GM23338 (cell line): Measurements from ENCODE around the gene SMARCA5. TPM values are rescaled to one million over a fixed set of nuclear protein-coding genes. Genes with fewer than 3 reads are reported as not detected.

Source experiments
- ATAC-seq: fragments of 200-7000 bp; cut with Tn5 transposase; 3 replicates; pipeline ENCODE4 v1.9.1; 2020
- DNase-seq: peaks from one replicate; pipeline ENCODE4 v3.0.0-alpha.2; 2015; ENCODE audit warnings: low spot score
- H2AFZ ChIP-seq: fragments of 200-600 bp; sonication (generic); 2 replicates; pipeline ENCODE4 v1.8.0; 2016; ENCODE audit warnings: antibody characterized with exemption, mild to moderate bottlenecking, moderate library complexity
- H3F3A ChIP-seq: fragments of 200-600 bp; sonication (generic); replicated peaks from 2 replicates; pipeline ENCODE4 v1.8.0; 2017; ENCODE audit warnings: antibody characterized with exemption, mixed run types, low read depth
- H3K27ac ChIP-seq: fragments of 200-600 bp; sonication (generic); 2 replicates; pipeline ENCODE4 v1.6.1; 2016; ENCODE audit warnings: low read depth
- H3K27me3 ChIP-seq: fragments of 200-600 bp; sonication (generic); 2 replicates; pipeline ENCODE4 v1.8.0; 2016; ENCODE audit warnings: mild to moderate bottlenecking, mixed run types, moderate library complexity; ENCODE audit not compliant: insufficient read depth
- H3K36me3 ChIP-seq: fragments of 200-600 bp; sonication (generic); 2 replicates; pipeline ENCODE4 v1.8.0; 2016; ENCODE audit warnings: mild to moderate bottlenecking; ENCODE audit not compliant: insufficient read depth
- H3K4me1 ChIP-seq: fragments of 200-600 bp; sonication (generic); 2 replicates; pipeline ENCODE4 v1.8.0; 2016; ENCODE audit warnings: mild to moderate bottlenecking, moderate library complexity; ENCODE audit not compliant: insufficient read depth
- H3K4me2 ChIP-seq: fragments of 200-600 bp; sonication (generic); 2 replicates; pipeline ENCODE4 v1.7.1; 2017; ENCODE audit warnings: mixed run types
- H3K4me3 ChIP-seq: fragments of 200-600 bp; sonication (generic); 2 replicates; pipeline ENCODE4 v1.6.1; 2016; ENCODE audit warnings: mixed run types
- H3K79me2 ChIP-seq: fragments of 200-600 bp; sonication (generic); replicated peaks from 2 replicates; pipeline ENCODE4 v1.8.0; 2017; ENCODE audit warnings: mild to moderate bottlenecking; ENCODE audit not compliant: insufficient read depth
- H3K9me2 ChIP-seq: fragments of 200-600 bp; sonication (generic); 2 replicates; pipeline ENCODE4 v1.8.0; 2017; ENCODE audit not compliant: insufficient read depth
- H4K20me1 ChIP-seq: fragments of 200-600 bp; sonication (generic); replicated peaks from 2 replicates; pipeline ENCODE4 v1.8.0; 2017; ENCODE audit warnings: mild to moderate bottlenecking; ENCODE audit not compliant: insufficient read depth
- H3K27ac Mint-ChIP-seq: 2 replicates; pipeline ENCODE4 v1.8.0; 2020; ENCODE audit warnings: inconsistent platforms, mild to moderate bottlenecking, moderate library complexity, mixed read lengths
- H3K27me3 Mint-ChIP-seq: 3 replicates; pipeline ENCODE4 v1.8.0; 2022; ENCODE audit warnings: low read depth, mild to moderate bottlenecking, moderate library complexity, mixed read lengths, inconsistent platforms; ENCODE audit not compliant: insufficient read depth, poor library complexity
- H3K36me3 Mint-ChIP-seq: 3 replicates; pipeline ENCODE4 v1.8.0; 2021; ENCODE audit warnings: low read depth, mild to moderate bottlenecking, inconsistent platforms, moderate library complexity, mixed read lengths
- H3K4me1 Mint-ChIP-seq: 3 replicates; pipeline ENCODE4 v1.8.0; 2020; ENCODE audit warnings: mild to moderate bottlenecking, inconsistent platforms, mixed read lengths
- H3K4me3 Mint-ChIP-seq: 3 replicates; pipeline ENCODE4 v1.8.0; 2021; ENCODE audit warnings: moderate library complexity, mild to moderate bottlenecking, inconsistent platforms, mixed read lengths
- H3K9me3 Mint-ChIP-seq: 3 replicates; pipeline ENCODE4 v1.8.0; 2020; ENCODE audit warnings: moderate library complexity, mild to moderate bottlenecking, inconsistent platforms, mixed read lengths
- CREB1 ChIP-seq: fragments of 250-450 bp; sonication (Bioruptor Pico); IDR thresholded peaks from 2 replicates; pipeline ENCODE4 v1.5.0; 2020; ENCODE audit warnings: low read depth, mild to moderate bottlenecking, moderate library complexity
- EZH2 ChIP-seq: fragments of 200-600 bp; sonication (generic); IDR thresholded peaks from one replicate; pipeline ENCODE4 v1.8.0; 2017; ENCODE audit warnings: antibody characterized with exemption, mild to moderate bottlenecking, low read depth; ENCODE audit not compliant: unreplicated experiment
- EZH2phosphoT487 ChIP-seq: fragments of 200-600 bp; sonication (generic); IDR thresholded peaks from one replicate; pipeline ENCODE4 v1.8.1; 2018; ENCODE audit warnings: antibody characterized with exemption; ENCODE audit not compliant: unreplicated experiment
- JUNB ChIP-seq: IDR thresholded peaks from one replicate; pipeline ENCODE4 v1.6.1; 2016; ENCODE audit warnings: antibody characterized with exemption; ENCODE audit not compliant: unreplicated experiment
- NANOG ChIP-seq: IDR thresholded peaks from 2 replicates; pipeline ENCODE4 v1.6.1; 2016; ENCODE audit warnings: antibody characterized with exemption, borderline replicate concordance
- POLR2AphosphoS5 ChIP-seq: IDR thresholded peaks from 2 replicates; pipeline ENCODE4 v1.6.1; 2016; ENCODE audit warnings: antibody characterized with exemption, low read depth
- STAT1 ChIP-seq: IDR thresholded peaks from one replicate; pipeline ENCODE4 v1.6.1; 2016; ENCODE audit warnings: antibody characterized with exemption; ENCODE audit not compliant: unreplicated experiment
- ZNF114 ChIP-seq: fragments of 250-450 bp; sonication (Bioruptor Pico); IDR thresholded peaks from 2 replicates; pipeline ENCODE4 v1.5.0; 2020; ENCODE audit warnings: mild to moderate bottlenecking, moderate library complexity
- polyA plus RNA-seq: library from polyadenylated mRNA; unstranded; fragments of >200 nt; fragmentation: Nextera tagmentation; extraction: Ambion mirVana; gene quantifications from 2 replicates; pipeline ENCODE4 v1.2.1, GENCODE V29; 2016
- total RNA-seq: library from RNA; depleted of rRNA; stranded (reverse); fragments of >200 nt; shearing (Covaris generic); gene quantifications from 2 replicates; pipeline ENCODE4 v1.2.3, GENCODE V29; 2014
- TF ChIP-seq, protein P1 (sequence below): IDR thresholded peaks from one replicate; pipeline ENCODE4 v1.6.1; 2018; ENCODE audit warnings: antibody characterized with exemption; ENCODE audit not compliant: unreplicated experiment
- TF ChIP-seq, protein P2 (sequence below): fragments of 250-450 bp; sonication (Bioruptor Pico); IDR thresholded peaks from 2 replicates; pipeline ENCODE4 v1.5.0; 2020; ENCODE audit warnings: mild to moderate bottlenecking, moderate library complexity
- TF ChIP-seq, protein P3 (sequence below), 2 experiments: fragments of 200-600 bp in 1 of 2; sonication (generic) in 1 of 2; conservative IDR thresholded peaks; 2 replicates each; pipeline versions ENCODE4 v1.5.1 to v1.6.1; 2016 to 2017; ENCODE audit warnings: antibody characterized with exemption in 2 of 2, low read depth in 2 of 2, mild to moderate bottlenecking in 2 of 2, moderate library complexity in 1 of 2
- TF ChIP-seq, protein P4 (sequence below): IDR thresholded peaks from 2 replicates; pipeline ENCODE4 v1.6.1; 2016; ENCODE audit warnings: antibody characterized with exemption

SMARCA5 gene
- total and polyA plus RNA-seq, 2 experiments from 2014 or later, result 101 to 103 TPM

DNA sequence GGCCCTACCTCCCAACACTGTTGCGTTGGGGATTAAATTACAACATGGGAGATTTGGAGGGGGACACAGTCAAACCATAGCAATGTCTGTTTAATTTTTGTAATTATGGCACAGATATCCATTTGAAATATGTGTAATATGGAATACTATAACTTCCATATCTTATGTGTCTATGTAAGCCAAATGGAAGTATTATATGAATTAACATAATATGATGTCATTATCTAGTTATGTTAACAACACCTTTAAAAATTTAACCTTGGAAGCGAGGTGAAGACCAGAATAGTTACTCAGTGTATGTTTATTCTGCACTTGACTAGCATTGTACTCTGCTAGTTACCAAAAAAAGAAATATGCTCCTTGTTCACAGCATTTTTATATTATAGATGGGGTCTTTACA, 4.3 kb downstream of the SMARCA5 start:
- Histone ChIP-seq H3K36me3 (peaks cover 34% of the 10 kb centered on the region; the same call in 1 of the 2 replicates), H3K9me2 (no peaks in the 10 kb centered on the region), H3F3A (0 out of 2 replicates have a peak, but pooled peaks cover 5% of the 10 kb centered on the region), H3K27me3 (no peaks in the 10 kb centered on the region), H4K20me1 (peaks cover 44% of the 10 kb centered on the region), H3K79me2 (peaks cover 90% of the 10 kb centered on the region), H3K4me3 (no peak overlapping the region), H2AFZ (no peak overlapping the region), H3K4me1 (peaks cover 18% of the 10 kb centered on the region; the same call in 1 of the 2 replicates), H3K27ac (no peak overlapping the region), H3K4me2 (no peak overlapping the region)
- H3K27me3 Mint-ChIP-seq, result peaks cover 6% of the 10 kb centered on the region
- no peak overlapping the region for H3K27ac Mint-ChIP-seq
- no peaks in the 10 kb centered on the region; the same call in 2 of the 3 replicates for H3K9me3 Mint-ChIP-seq
- peaks cover 71% of the 10 kb centered on the region for H3K36me3 Mint-ChIP-seq
- H3K4me3 Mint-ChIP-seq, result no peak overlapping the region
- ATAC-seq, result no peak
- DNase-seq, result no peak
- TF ChIP-seq NANOG (no peak), JUNB (no peak), POLR2AphosphoS5 (no peak), STAT1 (no peak), EZH2phosphoT487 (no peak), CREB1 (CRISPR knock-in tag) (no peak), ZNF114 (CRISPR knock-in tag) (no peak), EZH2 (no peak)
- TF ChIP-seq, protein P1, sequence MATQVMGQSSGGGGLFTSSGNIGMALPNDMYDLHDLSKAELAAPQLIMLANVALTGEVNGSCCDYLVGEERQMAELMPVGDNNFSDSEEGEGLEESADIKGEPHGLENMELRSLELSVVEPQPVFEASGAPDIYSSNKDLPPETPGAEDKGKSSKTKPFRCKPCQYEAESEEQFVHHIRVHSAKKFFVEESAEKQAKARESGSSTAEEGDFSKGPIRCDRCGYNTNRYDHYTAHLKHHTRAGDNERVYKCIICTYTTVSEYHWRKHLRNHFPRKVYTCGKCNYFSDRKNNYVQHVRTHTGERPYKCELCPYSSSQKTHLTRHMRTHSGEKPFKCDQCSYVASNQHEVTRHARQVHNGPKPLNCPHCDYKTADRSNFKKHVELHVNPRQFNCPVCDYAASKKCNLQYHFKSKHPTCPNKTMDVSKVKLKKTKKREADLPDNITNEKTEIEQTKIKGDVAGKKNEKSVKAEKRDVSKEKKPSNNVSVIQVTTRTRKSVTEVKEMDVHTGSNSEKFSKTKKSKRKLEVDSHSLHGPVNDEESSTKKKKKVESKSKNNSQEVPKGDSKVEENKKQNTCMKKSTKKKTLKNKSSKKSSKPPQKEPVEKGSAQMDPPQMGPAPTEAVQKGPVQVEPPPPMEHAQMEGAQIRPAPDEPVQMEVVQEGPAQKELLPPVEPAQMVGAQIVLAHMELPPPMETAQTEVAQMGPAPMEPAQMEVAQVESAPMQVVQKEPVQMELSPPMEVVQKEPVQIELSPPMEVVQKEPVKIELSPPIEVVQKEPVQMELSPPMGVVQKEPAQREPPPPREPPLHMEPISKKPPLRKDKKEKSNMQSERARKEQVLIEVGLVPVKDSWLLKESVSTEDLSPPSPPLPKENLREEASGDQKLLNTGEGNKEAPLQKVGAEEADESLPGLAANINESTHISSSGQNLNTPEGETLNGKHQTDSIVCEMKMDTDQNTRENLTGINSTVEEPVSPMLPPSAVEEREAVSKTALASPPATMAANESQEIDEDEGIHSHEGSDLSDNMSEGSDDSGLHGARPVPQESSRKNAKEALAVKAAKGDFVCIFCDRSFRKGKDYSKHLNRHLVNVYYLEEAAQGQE, result no peak
- TF ChIP-seq, protein P2, sequence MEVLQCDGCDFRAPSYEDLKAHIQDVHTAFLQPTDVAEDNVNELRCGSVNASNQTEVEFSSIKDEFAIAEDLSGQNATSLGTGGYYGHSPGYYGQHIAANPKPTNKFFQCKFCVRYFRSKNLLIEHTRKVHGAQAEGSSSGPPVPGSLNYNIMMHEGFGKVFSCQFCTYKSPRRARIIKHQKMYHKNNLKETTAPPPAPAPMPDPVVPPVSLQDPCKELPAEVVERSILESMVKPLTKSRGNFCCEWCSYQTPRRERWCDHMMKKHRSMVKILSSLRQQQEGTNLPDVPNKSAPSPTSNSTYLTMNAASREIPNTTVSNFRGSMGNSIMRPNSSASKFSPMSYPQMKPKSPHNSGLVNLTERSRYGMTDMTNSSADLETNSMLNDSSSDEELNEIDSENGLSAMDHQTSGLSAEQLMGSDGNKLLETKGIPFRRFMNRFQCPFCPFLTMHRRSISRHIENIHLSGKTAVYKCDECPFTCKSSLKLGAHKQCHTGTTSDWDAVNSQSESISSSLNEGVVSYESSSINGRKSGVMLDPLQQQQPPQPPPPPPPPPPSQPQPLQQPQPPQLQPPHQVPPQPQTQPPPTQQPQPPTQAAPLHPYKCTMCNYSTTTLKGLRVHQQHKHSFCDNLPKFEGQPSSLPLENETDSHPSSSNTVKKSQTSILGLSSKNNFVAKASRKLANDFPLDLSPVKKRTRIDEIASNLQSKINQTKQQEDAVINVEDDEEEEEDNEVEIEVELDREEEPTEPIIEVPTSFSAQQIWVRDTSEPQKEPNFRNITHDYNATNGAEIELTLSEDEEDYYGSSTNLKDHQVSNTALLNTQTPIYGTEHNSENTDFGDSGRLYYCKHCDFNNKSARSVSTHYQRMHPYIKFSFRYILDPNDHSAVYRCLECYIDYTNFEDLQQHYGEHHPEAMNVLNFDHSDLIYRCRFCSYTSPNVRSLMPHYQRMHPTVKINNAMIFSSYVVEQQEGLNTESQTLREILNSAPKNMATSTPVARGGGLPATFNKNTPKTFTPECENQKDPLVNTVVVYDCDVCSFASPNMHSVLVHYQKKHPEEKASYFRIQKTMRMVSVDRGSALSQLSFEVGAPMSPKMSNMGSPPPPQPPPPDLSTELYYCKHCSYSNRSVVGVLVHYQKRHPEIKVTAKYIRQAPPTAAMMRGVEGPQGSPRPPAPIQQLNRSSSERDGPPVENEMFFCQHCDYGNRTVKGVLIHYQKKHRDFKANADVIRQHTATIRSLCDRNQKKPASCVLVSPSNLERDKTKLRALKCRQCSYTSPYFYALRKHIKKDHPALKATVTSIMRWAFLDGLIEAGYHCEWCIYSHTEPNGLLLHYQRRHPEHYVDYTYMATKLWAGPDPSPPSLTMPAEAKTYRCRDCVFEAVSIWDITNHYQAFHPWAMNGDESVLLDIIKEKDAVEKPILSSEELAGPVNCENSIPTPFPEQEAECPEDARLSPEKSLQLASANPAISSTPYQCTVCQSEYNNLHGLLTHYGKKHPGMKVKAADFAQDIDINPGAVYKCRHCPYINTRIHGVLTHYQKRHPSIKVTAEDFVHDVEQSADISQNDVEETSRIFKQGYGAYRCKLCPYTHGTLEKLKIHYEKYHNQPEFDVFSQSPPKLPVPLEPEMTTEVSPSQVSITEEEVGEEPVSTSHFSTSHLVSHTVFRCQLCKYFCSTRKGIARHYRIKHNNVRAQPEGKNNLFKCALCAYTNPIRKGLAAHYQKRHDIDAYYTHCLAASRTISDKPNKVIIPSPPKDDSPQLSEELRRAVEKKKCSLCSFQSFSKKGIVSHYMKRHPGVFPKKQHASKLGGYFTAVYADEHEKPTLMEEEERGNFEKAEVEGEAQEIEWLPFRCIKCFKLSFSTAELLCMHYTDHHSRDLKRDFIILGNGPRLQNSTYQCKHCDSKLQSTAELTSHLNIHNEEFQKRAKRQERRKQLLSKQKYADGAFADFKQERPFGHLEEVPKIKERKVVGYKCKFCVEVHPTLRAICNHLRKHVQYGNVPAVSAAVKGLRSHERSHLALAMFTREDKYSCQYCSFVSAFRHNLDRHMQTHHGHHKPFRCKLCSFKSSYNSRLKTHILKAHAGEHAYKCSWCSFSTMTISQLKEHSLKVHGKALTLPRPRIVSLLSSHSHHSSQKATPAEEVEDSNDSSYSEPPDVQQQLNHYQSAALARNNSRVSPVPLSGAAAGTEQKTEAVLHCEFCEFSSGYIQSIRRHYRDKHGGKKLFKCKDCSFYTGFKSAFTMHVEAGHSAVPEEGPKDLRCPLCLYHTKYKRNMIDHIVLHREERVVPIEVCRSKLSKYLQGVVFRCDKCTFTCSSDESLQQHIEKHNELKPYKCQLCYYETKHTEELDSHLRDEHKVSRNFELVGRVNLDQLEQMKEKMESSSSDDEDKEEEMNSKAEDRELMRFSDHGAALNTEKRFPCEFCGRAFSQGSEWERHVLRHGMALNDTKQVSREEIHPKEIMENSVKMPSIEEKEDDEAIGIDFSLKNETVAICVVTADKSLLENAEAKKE (CRISPR knock-in tag), result no peak
- TF ChIP-seq, protein P3, sequence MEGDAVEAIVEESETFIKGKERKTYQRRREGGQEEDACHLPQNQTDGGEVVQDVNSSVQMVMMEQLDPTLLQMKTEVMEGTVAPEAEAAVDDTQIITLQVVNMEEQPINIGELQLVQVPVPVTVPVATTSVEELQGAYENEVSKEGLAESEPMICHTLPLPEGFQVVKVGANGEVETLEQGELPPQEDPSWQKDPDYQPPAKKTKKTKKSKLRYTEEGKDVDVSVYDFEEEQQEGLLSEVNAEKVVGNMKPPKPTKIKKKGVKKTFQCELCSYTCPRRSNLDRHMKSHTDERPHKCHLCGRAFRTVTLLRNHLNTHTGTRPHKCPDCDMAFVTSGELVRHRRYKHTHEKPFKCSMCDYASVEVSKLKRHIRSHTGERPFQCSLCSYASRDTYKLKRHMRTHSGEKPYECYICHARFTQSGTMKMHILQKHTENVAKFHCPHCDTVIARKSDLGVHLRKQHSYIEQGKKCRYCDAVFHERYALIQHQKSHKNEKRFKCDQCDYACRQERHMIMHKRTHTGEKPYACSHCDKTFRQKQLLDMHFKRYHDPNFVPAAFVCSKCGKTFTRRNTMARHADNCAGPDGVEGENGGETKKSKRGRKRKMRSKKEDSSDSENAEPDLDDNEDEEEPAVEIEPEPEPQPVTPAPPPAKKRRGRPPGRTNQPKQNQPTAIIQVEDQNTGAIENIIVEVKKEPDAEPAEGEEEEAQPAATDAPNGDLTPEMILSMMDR (conservative IDR thresholded peaks at IDR 0.05; ENCODE audit: low read depth in 2 of 2), result no peak
- TF ChIP-seq, protein P4, sequence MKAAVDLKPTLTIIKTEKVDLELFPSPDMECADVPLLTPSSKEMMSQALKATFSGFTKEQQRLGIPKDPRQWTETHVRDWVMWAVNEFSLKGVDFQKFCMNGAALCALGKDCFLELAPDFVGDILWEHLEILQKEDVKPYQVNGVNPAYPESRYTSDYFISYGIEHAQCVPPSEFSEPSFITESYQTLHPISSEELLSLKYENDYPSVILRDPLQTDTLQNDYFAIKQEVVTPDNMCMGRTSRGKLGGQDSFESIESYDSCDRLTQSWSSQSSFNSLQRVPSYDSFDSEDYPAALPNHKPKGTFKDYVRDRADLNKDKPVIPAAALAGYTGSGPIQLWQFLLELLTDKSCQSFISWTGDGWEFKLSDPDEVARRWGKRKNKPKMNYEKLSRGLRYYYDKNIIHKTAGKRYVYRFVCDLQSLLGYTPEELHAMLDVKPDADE, result no peak
- peaks cover 15% of the 10 kb centered on the region for H3K4me1 Mint-ChIP-seq
